Gastrocnemius medialis (tissue), 4 donors: ENCODE measurements around the gene AIFM1. TPM values are rescaled to one million over a fixed set of nuclear protein-coding genes. Genes with fewer than 3 reads are reported as not detected.
A peak's percentile ranks its signal among the peaks of the same experiment; 100 is the strongest.

Experiments
- ATAC-seq, 2 donors: fragments of 150-250 bp; one replicate each; pipeline ENCODE4 v1.9.1; 2016
- DNase-seq, 2 donors: peaks; one replicate each; pipeline ENCODE4 v3.0.0-alpha.2; 2019
- H3K27ac ChIP-seq, 4 donors: fragments of 200-600 bp; sonication (generic); 1 replicate in 1 of 4; 2 replicates in 3 of 4; pipeline ENCODE4 v1.5.1; 2016 to 2018; ENCODE audit warnings: mild to moderate bottlenecking in 2 of 4, moderate library complexity in 1 of 4
- H3K27me3 ChIP-seq, 3 donors: fragments of 200-600 bp; sonication (generic) in 2 of 3; 1 replicate in 1 of 3; 2 replicates in 2 of 3; pipeline versions ENCODE4 v1.5.1 to v1.6.0; 2016 to 2019; ENCODE audit warnings: mild to moderate bottlenecking in 1 of 3, moderate library complexity in 1 of 3
- H3K36me3 ChIP-seq, 2 donors: fragments of 200-600 bp; sonication (generic) in 1 of 2; one replicate each; pipeline ENCODE4 v1.5.1; 2017 to 2018
- H3K4me1 ChIP-seq, 2 donors: fragments of 200-600 bp; sonication (generic) in 1 of 2; one replicate each; pipeline ENCODE4 v1.5.1; 2016 to 2017; ENCODE audit warnings: mild to moderate bottlenecking in 2 of 2
- H3K4me3 ChIP-seq, 4 donors: fragments of 200-600 bp; sonication (generic) in 3 of 4; 1 replicate in 1 of 4; 2 replicates in 3 of 4; pipeline ENCODE4 v1.5.1; 2016 to 2019; ENCODE audit warnings: mild to moderate bottlenecking in 2 of 4
- H3K9me3 ChIP-seq, 3 donors: fragments of 200-600 bp; sonication (generic) in 2 of 3; 1 replicate in 1 of 3; 2 replicates in 2 of 3; pipeline ENCODE4 v1.5.1; 2016 to 2019
- POLR2A ChIP-seq, 2 donors: fragments of 450-650 bp; IDR thresholded peaks; one replicate each; pipeline ENCODE4 v1.6.1; 2017; ENCODE audit warnings: antibody characterized with exemption in 2 of 2, mild to moderate bottlenecking in 2 of 2, moderate library complexity in 2 of 2
- in situ Hi-C, 4 donors: fragments of 200-750 bp; cut with MboI; loops; one replicate each; pipeline versions ENCODE4 v1.15.0 to v1.8.0; 2017; ENCODE audit warnings: low sequenced_read_pairs in 4 of 4
- intact Hi-C: fragments of 100-400 bp; cut with DNase I; formaldehyde crosslinking; loops from one replicate; pipeline ENCODE4 v1.15.1; 2023; ENCODE audit warnings: low total_unique reads
- total RNA-seq, 4 donors: library from RNA; depleted of rRNA; stranded (reverse); fragments of >200 nt; gene quantifications; one replicate each; pipeline versions ENCODE4 v1.1.0 to v1.2.3, GENCODE V29; 2016
- TF ChIP-seq, protein P1 (sequence below), 5 experiments: fragments of 450-650 bp in 3 of 5; fragments of 200-600 bp in 2 of 5; sonication (generic) in 2 of 5; IDR thresholded peaks in 4 of 5; conservative IDR thresholded peaks in 1 of 5; 1 replicate in 4 of 5; 2 replicates in 1 of 5; pipeline ENCODE4 v1.5.1; 2016 to 2019; ENCODE audit warnings: antibody characterized with exemption in 5 of 5, mild to moderate bottlenecking in 3 of 5, moderate library complexity in 3 of 5

Gene AIFM1
- total RNA-seq, 4 donors from 2014 or later = 18.9 to 50.1 (median 30.0) TPM

DNA sequence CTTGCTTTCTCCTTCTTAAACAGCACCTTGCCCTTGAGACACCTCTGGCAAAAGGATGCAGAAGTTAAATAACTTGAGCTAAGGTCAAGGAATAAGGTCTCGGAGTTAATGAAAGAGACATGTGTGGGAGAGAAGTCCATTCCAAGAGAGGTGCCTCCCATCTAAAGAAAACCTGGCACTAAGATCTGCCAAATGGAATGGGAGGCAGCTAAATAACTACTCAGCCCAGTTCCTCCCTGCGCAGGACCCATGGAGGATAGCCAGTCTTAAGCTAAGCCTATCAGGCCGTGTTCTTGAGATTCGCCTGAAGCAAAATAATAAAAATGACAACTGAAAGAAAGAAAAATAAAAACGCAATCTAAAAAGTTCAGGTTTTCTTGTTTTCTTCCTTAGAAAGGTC lies 34.7 kb downstream of the AIFM1 start:
- peaks cover 0 to under 1% of the 10 kb centered on the region in 2 donors for H3K4me1 ChIP-seq
- intact Hi-C loops = no loop called here
- in situ Hi-C loops = no loop called here
- H3K27ac ChIP-seq = no peak overlapping the region
- no peak for TF ChIP-seq POLR2A (IDR thresholded peaks at IDR 0.05)
- TF ChIP-seq, protein P1, sequence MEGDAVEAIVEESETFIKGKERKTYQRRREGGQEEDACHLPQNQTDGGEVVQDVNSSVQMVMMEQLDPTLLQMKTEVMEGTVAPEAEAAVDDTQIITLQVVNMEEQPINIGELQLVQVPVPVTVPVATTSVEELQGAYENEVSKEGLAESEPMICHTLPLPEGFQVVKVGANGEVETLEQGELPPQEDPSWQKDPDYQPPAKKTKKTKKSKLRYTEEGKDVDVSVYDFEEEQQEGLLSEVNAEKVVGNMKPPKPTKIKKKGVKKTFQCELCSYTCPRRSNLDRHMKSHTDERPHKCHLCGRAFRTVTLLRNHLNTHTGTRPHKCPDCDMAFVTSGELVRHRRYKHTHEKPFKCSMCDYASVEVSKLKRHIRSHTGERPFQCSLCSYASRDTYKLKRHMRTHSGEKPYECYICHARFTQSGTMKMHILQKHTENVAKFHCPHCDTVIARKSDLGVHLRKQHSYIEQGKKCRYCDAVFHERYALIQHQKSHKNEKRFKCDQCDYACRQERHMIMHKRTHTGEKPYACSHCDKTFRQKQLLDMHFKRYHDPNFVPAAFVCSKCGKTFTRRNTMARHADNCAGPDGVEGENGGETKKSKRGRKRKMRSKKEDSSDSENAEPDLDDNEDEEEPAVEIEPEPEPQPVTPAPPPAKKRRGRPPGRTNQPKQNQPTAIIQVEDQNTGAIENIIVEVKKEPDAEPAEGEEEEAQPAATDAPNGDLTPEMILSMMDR (IDR thresholded peaks at IDR 0.05 in 4 of 5, conservative IDR thresholded peaks at IDR 0.05 in 1 of 5) = no peak
- H3K9me3 ChIP-seq = no peaks in the 10 kb centered on the region
- peaks cover 0 to 50% of the 10 kb centered on the region in 2 donors for H3K36me3 ChIP-seq
- no peaks in the 10 kb centered on the region for H3K27me3 ChIP-seq
- H3K4me3 ChIP-seq = no peak overlapping the region
- no peak for DNase-seq
- ATAC-seq = no peak

DNA sequence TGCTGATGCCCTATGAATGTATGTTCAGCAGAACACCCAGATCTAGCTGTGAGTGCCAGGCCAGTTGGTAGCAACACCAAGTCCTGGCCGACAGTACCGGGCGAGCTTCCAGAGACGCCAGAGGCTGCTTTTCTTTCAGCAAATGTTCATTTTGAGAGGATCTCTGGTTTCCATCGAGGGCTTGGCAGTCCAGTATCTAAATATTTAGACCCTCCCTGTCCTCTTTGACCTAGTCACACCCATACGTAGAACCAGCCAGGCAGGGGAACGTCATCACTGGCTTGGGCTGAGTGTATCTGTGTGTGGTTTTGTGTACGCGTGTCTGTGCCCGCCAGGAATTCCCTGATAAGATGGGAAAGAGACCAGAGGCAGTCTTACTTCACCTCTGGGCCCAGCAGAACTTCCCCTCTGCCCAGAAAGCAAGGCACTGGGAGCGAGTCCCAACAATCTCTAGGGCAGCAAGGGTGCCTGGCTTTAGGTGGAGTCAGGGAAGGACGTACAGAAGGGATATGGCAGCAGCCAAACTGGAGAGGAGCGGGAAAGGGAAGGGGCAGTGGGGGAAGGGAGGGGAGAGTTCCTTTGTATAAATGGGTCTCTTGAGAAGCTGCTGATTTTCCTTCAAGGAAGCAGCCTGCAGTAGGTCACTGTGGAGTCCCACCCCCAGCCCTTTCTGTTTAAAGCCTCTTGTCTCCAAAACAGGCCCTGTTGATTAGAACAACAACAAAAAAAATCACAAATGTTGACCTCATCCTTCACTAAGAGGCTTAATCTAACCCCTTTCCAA lies 40.4 kb downstream of the AIFM1 start:
- Histone ChIP-seq H3K9me3 (no peaks in the 10 kb centered on the region), H3K4me3 (no peak overlapping the region), H3K27ac (peak overlapping the region; percentile 25 to 64 (median 44)), H3K36me3 (peaks cover 0 to 26% of the 10 kb centered on the region in 2 donors), H3K4me1 (peaks cover 2 to 7% of the 10 kb centered on the region in 2 donors), H3K27me3 (no peaks in the 10 kb centered on the region)
- in situ Hi-C loops = no loop called here
- intact Hi-C loops = no loop called here
- TF ChIP-seq, protein P1 (IDR thresholded peaks at IDR 0.05 in 4 of 5, conservative IDR thresholded peaks at IDR 0.05 in 1 of 5) = no peak
- no peak for TF ChIP-seq POLR2A (IDR thresholded peaks at IDR 0.05)
- ATAC-seq = peak; percentile 34 to 45
- peak in 1 of 2 donors; percentile 37 for DNase-seq

DNA sequence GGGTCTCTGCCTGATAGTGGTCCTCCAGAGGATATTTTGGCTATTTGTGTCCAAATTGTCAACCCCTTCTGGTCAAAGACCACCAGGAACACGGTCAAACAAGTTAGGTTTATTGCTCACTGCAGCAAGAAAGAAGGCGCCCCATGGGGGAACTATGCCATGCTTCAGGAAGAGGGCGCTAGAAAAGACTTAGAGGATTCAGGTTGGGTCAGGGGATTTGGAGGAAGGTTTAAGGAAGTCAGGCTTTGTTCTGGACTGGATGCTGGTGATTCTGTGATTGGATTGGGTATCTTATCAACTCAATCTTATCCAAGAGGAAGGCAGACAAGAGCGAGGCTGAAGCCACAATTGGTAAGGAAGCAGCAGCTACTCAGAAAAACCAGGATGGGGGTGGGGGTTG lies 41.1 kb downstream of the AIFM1 start:
- in situ Hi-C loops (no loop called here), intact Hi-C loops (no loop called here)
- Histone ChIP-seq H3K27ac (peak overlapping the region in 2 of 4 donors; percentile 46 to 64), H3K27me3 (no peaks in the 10 kb centered on the region), H3K4me1 (peaks cover 4 to 7% of the 10 kb centered on the region in 2 donors), H3K36me3 (peaks cover 0 to 22% of the 10 kb centered on the region in 2 donors), H3K4me3 (no peak overlapping the region), H3K9me3 (no peaks in the 10 kb centered on the region)
- no peak for DNase-seq
- ATAC-seq = no peak
- TF ChIP-seq POLR2A (IDR thresholded peaks at IDR 0.05) = no peak
- TF ChIP-seq, protein P1 (IDR thresholded peaks at IDR 0.05 in 4 of 5, conservative IDR thresholded peaks at IDR 0.05 in 1 of 5) = no peak

DNA sequence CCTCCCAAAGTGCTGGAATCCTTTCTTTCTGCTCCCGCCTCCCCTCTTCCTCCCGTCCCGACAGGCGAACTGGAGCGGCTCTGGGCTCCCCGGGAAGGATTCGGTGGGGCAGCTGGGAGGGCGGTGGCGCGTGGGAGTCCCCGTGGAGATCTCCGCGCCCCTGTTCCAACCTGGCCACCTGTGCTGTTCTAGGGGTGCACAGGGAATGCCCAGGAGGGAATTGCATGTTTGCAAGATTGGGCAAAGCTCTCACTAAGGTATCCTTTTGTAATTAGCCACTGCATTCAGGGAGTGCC lies 44.2 kb downstream of the AIFM1 start:
- H3K4me1 ChIP-seq = peaks cover 4 to 7% of the 10 kb centered on the region in 2 donors
- DNase-seq (no peak), ATAC-seq (no peak)
- H3K4me3 ChIP-seq = peak overlapping the region; percentile 35 to 62 (median 46)
- in situ Hi-C loops = no loop called here
- TF ChIP-seq, protein P1 (IDR thresholded peaks at IDR 0.05 in 4 of 5, conservative IDR thresholded peaks at IDR 0.05 in 1 of 5) = no peak
- TF ChIP-seq POLR2A (IDR thresholded peaks at IDR 0.05) = no peak
- intact Hi-C loops = loop anchor here (2.0 kb wide), 1 partner anchor 41 kb away; no protein-coding TSS in a partner anchor
- peaks cover 0 to under 1% of the 10 kb centered on the region in 2 donors for H3K36me3 ChIP-seq
- H3K27me3 ChIP-seq = no peaks in the 10 kb centered on the region
- no peaks in the 10 kb centered on the region for H3K9me3 ChIP-seq
- H3K27ac ChIP-seq = peak overlapping the region in 3 of 4 donors; percentile 44 to 69 (median 55)
